Esophagus squamous epithelium (tissue), 5 donors: Measurements from ENCODE around the gene ADAMTS15. TPM values are rescaled to one million over a fixed set of nuclear protein-coding genes. Genes with fewer than 3 reads are reported as not detected.
"Not testable (repeated sequence)": the region's sequence is repeated elsewhere in the genome, so short reads cannot be mapped to it uniquely, and the experiment has no call there.

Source experiments
- DNase-seq: peaks from one replicate; lab custom pipeline; 2025; lab: John Stamatoyannopoulos, UW
- H3K27ac ChIP-seq, 4 donors: fragments of 200-600 bp; sonication (generic); one replicate each; pipeline ENCODE4 v1.5.1; 2016 to 2019; ENCODE audit warnings: mild to moderate bottlenecking in 1 of 4
- H3K27me3 ChIP-seq, 4 donors: fragments of 200-600 bp; sonication (generic); 1 replicate in 3 of 4; 2 replicates in 1 of 4; pipeline versions ENCODE4 v1.5.1 to v1.6.0; 2017 to 2021; ENCODE audit warnings: antibody characterized with exemption in 1 of 4
- H3K36me3 ChIP-seq, 3 donors: fragments of 200-600 bp; sonication (generic); one replicate each; pipeline ENCODE4 v1.5.1; 2016 to 2019
- H3K4me1 ChIP-seq, 3 donors: fragments of 200-600 bp; sonication (generic); one replicate each; pipeline ENCODE4 v1.5.1; 2017 to 2019
- H3K4me3 ChIP-seq, 4 donors: fragments of 200-600 bp; sonication (generic); 1 replicate in 3 of 4; 2 replicates in 1 of 4; pipeline ENCODE4 v1.5.1; 2016 to 2019; ENCODE audit warnings: mild to moderate bottlenecking in 2 of 4, moderate library complexity in 1 of 4
- H3K9me3 ChIP-seq, 3 donors: fragments of 200-600 bp; sonication (generic); one replicate each; pipeline ENCODE4 v1.5.1; 2016 to 2019
- POLR2A ChIP-seq, 4 donors: fragments of 450-650 bp; IDR thresholded peaks; one replicate each; pipeline ENCODE4 v1.6.1; 2017; ENCODE audit warnings: antibody characterized with exemption in 4 of 4, mild to moderate bottlenecking in 4 of 4, moderate library complexity in 3 of 4
- WGBS, 2 donors: methylation state at CpG; one replicate each; pipeline ENCODE4 v1.1.5; 2018; 5-methylcytosine and 5-hydroxymethylcytosine counted together
- intact Hi-C: fragments of 100-400 bp; cut with DNase I; formaldehyde crosslinking; loops from one replicate; pipeline ENCODE4 v1.15.0; 2022
- total RNA-seq, 4 donors: library from RNA; depleted of rRNA; stranded (reverse); fragments of >200 nt; gene quantifications; one replicate each; pipeline ENCODE4 v1.1.0, GENCODE V29; 2016
- TF ChIP-seq, protein P1 (sequence below), 6 experiments: fragments of 450-650 bp in 4 of 6; fragments of 200-600 bp in 2 of 6; sonication (generic) in 2 of 6; IDR thresholded peaks; one replicate each; pipeline ENCODE4 v1.5.1; 2016 to 2019; ENCODE audit warnings: antibody characterized with exemption in 6 of 6, mild to moderate bottlenecking in 4 of 6, moderate library complexity in 4 of 6
- donor health status: DM: yes; HTN: yes; CAD: no.

ADAMTS15 gene
- total RNA-seq, 4 donors from 2014 or later: 0.11 to 5.7 (median 2.1) TPM

GRCh38 chr11:130434521-130435223, 13.8 kb upstream of the ADAMTS15 start:
- Histone ChIP-seq H3K4me1 (peaks cover 0 to 23% (median 12%) of the 10 kb centered on the region in 3 donors), H3K36me3 (no peaks in the 10 kb centered on the region), H3K27me3 (peaks cover 0 to 19% (median 2%) of the 10 kb centered on the region in 4 donors), H3K9me3 (no peaks in the 10 kb centered on the region), H3K4me3 (peak overlapping the region; percentile 42 to 71 (median 60)), H3K27ac (peak overlapping the region; percentile 54 to 82 (median 76))
- TF ChIP-seq, protein P1, sequence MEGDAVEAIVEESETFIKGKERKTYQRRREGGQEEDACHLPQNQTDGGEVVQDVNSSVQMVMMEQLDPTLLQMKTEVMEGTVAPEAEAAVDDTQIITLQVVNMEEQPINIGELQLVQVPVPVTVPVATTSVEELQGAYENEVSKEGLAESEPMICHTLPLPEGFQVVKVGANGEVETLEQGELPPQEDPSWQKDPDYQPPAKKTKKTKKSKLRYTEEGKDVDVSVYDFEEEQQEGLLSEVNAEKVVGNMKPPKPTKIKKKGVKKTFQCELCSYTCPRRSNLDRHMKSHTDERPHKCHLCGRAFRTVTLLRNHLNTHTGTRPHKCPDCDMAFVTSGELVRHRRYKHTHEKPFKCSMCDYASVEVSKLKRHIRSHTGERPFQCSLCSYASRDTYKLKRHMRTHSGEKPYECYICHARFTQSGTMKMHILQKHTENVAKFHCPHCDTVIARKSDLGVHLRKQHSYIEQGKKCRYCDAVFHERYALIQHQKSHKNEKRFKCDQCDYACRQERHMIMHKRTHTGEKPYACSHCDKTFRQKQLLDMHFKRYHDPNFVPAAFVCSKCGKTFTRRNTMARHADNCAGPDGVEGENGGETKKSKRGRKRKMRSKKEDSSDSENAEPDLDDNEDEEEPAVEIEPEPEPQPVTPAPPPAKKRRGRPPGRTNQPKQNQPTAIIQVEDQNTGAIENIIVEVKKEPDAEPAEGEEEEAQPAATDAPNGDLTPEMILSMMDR (IDR thresholded peaks at IDR 0.05): peak; percentile 73 to 89 (median 83)
- no peak for TF ChIP-seq POLR2A (IDR thresholded peaks at IDR 0.05)
- DNase-seq: no peak
- intact Hi-C loops: loop anchor here (5.0 to 10.0 kb wide), 2 partner anchors 428 to 460 kb away; no protein-coding TSS in a partner anchor
- WGBS, 2 donors: 0 to 1% methylated on average over 20 of the region's 20 CpGs

- Histone ChIP-seq H3K36me3 (no peaks in the 10 kb centered on the region), H3K4me3 (no peak overlapping the region), H3K9me3 (no peaks in the 10 kb centered on the region), H3K4me1 (peaks cover 0 to 23% (median 12%) of the 10 kb centered on the region in 3 donors), H3K27me3 (peaks cover 0 to 9% (median 0%) of the 10 kb centered on the region in 4 donors), H3K27ac (no peak overlapping the region)
- DNase-seq: no peak
- 17 to 36% methylated on average over 4 of the region's 4 CpGs for WGBS, 2 donors
- intact Hi-C loops: loop anchor here (5.0 to 10.0 kb wide), 2 partner anchors 427 to 459 kb away; no protein-coding TSS in a partner anchor
- TF ChIP-seq POLR2A (IDR thresholded peaks at IDR 0.05): no peak
- TF ChIP-seq, protein P1 (IDR thresholded peaks at IDR 0.05): no peak
These were observed 12.8 kb upstream of the ADAMTS15 start for GRCh38 chr11:130435671-130436070.

GRCh38 chr11:130436171-130436570, 12.3 kb upstream of the ADAMTS15 start:
- peaks cover 0 to 4% (median 0%) of the 10 kb centered on the region in 4 donors for H3K27me3 ChIP-seq
- no peak overlapping the region for H3K27ac ChIP-seq
- WGBS, 2 donors: 58 to 80% methylated on average over 3 of the region's 3 CpGs
- no peaks in the 10 kb centered on the region for H3K9me3 ChIP-seq
- TF ChIP-seq POLR2A (IDR thresholded peaks at IDR 0.05): no peak
- TF ChIP-seq, protein P1 (IDR thresholded peaks at IDR 0.05): no peak
- no peaks in the 10 kb centered on the region for H3K36me3 ChIP-seq
- no peak overlapping the region for H3K4me3 ChIP-seq
- H3K4me1 ChIP-seq: peaks cover 0 to 23% (median 12%) of the 10 kb centered on the region in 3 donors
- no peak for DNase-seq
- intact Hi-C loops: loop anchor here (5.0 to 10.0 kb wide), 2 partner anchors 426 to 459 kb away; no protein-coding TSS in a partner anchor

DNA sequence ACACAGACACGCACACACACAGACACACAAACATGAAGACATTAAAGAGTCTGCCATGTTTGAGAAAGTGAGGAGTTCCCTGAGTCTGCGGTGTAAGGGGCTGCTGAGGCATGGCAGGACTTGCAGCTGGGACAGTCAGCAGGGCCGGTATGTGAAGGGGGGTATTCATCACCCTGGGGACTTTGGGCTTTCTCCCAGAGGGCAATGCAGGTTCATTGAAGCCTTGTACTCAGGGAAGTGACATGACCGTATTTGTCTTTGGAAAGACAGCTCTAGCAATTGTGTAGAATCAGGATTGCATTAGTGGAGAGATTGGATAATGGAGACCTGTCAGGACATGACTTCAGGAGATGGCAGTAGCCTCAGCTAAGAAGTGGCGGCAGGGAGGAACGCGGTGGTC, 10.6 kb upstream of the ADAMTS15 start:
- intact Hi-C loops: loop anchor here (5.0 to 10.0 kb wide), 2 partner anchors 424 to 457 kb away; no protein-coding TSS in a partner anchor
- no peaks in the 10 kb centered on the region for H3K36me3 ChIP-seq
- H3K9me3 ChIP-seq: no peaks in the 10 kb centered on the region
- DNase-seq: no peak
- H3K27ac ChIP-seq: no peak overlapping the region
- H3K27me3 ChIP-seq: no peaks in the 10 kb centered on the region
- H3K4me3 ChIP-seq: no peak overlapping the region
- peaks cover 0 to 19% (median 12%) of the 10 kb centered on the region in 3 donors for H3K4me1 ChIP-seq
- no peak for TF ChIP-seq POLR2A (IDR thresholded peaks at IDR 0.05)
- TF ChIP-seq, protein P1 (IDR thresholded peaks at IDR 0.05): no peak
- 47 to 56% methylated on average over 6 to 7 of the region's 7 CpGs for WGBS, 2 donors

DNA sequence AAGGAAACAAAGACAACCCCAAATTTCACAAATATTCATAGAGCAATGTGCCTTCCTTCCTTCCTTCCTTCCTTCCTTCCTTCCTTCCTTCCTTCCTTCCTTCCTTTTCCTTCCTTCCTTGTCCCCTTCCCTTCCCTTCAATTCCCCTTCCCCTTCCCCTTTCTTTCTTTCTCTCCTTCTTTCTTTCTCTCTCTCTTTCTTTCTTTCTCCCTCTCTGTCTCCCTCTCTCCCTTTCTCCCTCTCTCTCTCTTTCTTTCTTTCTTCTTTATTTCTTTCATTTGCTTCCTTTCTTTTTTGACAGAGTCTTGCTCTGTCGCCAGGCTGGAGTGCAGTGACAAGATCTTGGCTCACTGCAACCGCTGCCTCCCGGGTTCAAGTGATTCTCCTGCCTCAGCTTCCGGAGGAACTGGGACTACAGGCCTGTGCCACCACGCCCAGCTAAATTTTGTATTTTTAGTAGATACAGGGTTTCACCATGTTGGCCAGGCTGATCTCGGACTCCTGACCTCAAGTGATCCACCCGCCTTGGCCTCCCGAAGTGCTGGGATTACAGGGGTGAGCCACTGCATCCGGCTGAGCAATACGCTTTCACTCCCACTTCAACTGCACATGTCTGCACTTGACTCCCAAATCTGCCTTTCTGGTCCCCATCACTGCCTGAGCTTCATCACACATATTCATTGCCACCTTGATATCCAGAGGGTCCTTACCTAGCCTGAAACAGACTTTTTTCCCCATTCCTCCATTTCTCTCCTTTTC, 9.9 kb upstream of the ADAMTS15 start:
- H3K27me3 ChIP-seq, H3K27ac ChIP-seq, DNase-seq, H3K4me3 ChIP-seq, H3K36me3 ChIP-seq, H3K9me3 ChIP-seq: not testable (repeated sequence)
- peaks cover 0 to 19% (median 12%) of the 10 kb centered on the region in 3 donors for H3K4me1 ChIP-seq
- 68 to 79% methylated on average over 8 to 10 of the region's 10 CpGs for WGBS, 2 donors
- intact Hi-C loops: loop anchor here (5.0 to 10.0 kb wide), 2 partner anchors 424 to 456 kb away; no protein-coding TSS in a partner anchor
